GM23248 (cell line): ENCODE data around the gene TGFB3.

Experiments
- EZH2 ChIP-seq: fragments of 200-600 bp; sonication (generic); IDR thresholded peaks from 2 replicates; pipeline ENCODE4 v1.6.1; 2018; ENCODE audit warnings: antibody characterized with exemption, mild to moderate bottlenecking; ENCODE audit not compliant: insufficient read depth, poor library complexity, severe bottlenecking
- EZH2phosphoT487 ChIP-seq: fragments of 200-600 bp; sonication (generic); IDR thresholded peaks from 2 replicates; pipeline ENCODE4 v1.6.1; 2018; ENCODE audit warnings: antibody characterized with exemption, moderate library complexity, mild to moderate bottlenecking, low read depth; ENCODE audit not compliant: insufficient read depth

DNA sequence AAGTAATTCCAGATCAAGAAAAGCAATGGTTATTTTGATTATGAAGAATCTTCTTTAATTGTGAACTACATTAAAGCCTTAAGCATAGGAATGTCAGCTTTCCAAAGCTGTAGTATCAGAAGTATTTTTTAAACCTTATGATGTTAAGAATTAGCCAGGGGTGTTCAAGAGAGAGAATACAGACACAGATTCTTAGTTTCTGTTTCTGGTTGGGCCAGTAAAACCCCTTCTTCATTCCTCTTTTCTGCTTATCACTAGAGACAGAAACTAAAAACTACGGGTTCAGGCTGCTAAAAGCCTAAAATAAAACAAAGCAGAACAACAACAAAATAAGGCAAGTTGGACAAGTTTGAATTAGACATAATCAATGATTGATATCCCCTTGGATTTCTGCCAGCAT, 42.0 kb upstream of the TGFB3 start:
- no peak for TF ChIP-seq EZH2
- TF ChIP-seq EZH2phosphoT487: no peak
